PFSK-1 (cell line): ENCODE data around the gene POU6F2.

ENCODE experiments used
- FOXP2 ChIP-seq: optimal IDR thresholded peaks from 2 replicates; pipeline ENCODE3; 2011; ENCODE audit warnings: borderline replicate concordance, control low read depth, inconsistent platforms; ENCODE audit not compliant: insufficient read depth; ENCODE audit errors: extremely low read length, extremely low read depth
- POLR2AphosphoS5 ChIP-seq: IDR thresholded peaks from 2 replicates; pipeline ENCODE4 v1.6.1; 2012; ENCODE audit warnings: low read depth, mild to moderate bottlenecking, control low read depth, low read length, moderate library complexity
- SIN3A ChIP-seq: IDR thresholded peaks from 2 replicates; pipeline ENCODE4 v1.6.1; 2012; ENCODE audit warnings: mild to moderate bottlenecking, low read length, moderate library complexity, borderline replicate concordance; ENCODE audit not compliant: insufficient read depth
- TAF1 ChIP-seq: IDR thresholded peaks from 2 replicates; pipeline ENCODE4 v1.6.1; 2012; ENCODE audit warnings: low read length, control low read depth, borderline replicate concordance; ENCODE audit not compliant: insufficient read depth
- TF ChIP-seq, protein P1 (sequence below), 2 experiments: IDR thresholded peaks; 2 replicates each; pipeline versions ENCODE4 v1.6.1 to v1.8.0; 2011 to 2012; ENCODE audit warnings: low read depth in 2 of 2, low read length in 2 of 2, control low read depth in 1 of 2, inconsistent platforms in 1 of 2, mild to moderate bottlenecking in 1 of 2, moderate library complexity in 1 of 2; ENCODE audit not compliant: insufficient read depth in 1 of 2

Gene POU6F2

DNA sequence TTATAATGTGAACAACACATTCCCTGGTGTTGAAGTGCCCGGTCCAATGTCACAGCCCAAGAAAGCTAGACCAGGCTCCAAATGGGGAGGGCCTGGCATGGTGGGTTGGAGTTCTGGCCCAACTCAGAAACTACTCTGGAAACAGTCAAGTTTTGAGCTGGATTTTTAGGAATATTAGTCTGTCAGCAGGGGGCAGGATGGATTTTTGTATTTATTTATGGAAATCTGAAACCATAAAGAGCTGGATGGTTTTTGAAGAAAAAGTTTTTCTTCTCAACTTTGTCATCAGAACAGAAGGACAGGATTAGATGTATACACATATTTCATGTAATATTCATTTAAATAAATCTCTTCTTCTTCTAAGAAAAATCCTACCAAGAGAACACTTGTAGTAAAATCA lies 97.5 kb downstream of the POU6F2 start:
- TF ChIP-seq FOXP2 (no peak), SIN3A (no peak), POLR2AphosphoS5 (no peak), TAF1 (no peak)
- TF ChIP-seq, protein P1, sequence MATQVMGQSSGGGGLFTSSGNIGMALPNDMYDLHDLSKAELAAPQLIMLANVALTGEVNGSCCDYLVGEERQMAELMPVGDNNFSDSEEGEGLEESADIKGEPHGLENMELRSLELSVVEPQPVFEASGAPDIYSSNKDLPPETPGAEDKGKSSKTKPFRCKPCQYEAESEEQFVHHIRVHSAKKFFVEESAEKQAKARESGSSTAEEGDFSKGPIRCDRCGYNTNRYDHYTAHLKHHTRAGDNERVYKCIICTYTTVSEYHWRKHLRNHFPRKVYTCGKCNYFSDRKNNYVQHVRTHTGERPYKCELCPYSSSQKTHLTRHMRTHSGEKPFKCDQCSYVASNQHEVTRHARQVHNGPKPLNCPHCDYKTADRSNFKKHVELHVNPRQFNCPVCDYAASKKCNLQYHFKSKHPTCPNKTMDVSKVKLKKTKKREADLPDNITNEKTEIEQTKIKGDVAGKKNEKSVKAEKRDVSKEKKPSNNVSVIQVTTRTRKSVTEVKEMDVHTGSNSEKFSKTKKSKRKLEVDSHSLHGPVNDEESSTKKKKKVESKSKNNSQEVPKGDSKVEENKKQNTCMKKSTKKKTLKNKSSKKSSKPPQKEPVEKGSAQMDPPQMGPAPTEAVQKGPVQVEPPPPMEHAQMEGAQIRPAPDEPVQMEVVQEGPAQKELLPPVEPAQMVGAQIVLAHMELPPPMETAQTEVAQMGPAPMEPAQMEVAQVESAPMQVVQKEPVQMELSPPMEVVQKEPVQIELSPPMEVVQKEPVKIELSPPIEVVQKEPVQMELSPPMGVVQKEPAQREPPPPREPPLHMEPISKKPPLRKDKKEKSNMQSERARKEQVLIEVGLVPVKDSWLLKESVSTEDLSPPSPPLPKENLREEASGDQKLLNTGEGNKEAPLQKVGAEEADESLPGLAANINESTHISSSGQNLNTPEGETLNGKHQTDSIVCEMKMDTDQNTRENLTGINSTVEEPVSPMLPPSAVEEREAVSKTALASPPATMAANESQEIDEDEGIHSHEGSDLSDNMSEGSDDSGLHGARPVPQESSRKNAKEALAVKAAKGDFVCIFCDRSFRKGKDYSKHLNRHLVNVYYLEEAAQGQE (IDR thresholded peaks at IDR 0.05; ENCODE audit: insufficient read depth in 1 of 2, low read depth in 2 of 2, low read length in 2 of 2), result no peak

DNA sequence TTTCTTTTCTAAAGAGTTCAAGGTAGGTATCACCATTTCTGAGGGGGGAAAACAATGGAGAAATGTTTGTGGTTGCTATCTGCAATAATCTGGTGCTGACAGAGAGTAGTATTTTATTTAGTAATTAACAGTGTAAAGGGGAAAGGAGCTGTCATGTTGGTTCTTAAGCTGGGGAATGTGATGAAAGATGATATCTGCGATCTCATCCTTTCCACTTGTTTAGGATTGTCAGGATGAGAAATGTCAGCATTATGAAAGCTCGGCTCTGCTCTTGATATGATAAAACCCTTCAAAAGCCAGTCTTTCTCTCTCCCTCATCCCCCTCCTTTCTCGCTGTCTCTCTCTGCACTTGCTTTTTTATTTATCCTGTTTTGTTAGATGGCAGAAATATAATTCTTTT lies 106.1 kb downstream of the POU6F2 start:
- TF ChIP-seq TAF1 (no peak), FOXP2 (no peak), SIN3A (no peak), POLR2AphosphoS5 (no peak)
- TF ChIP-seq, protein P1 (IDR thresholded peaks at IDR 0.05; ENCODE audit: insufficient read depth in 1 of 2, low read depth in 2 of 2, low read length in 2 of 2), result no peak

GRCh38 chr7:39084349-39084748 lies 106.6 kb downstream of the POU6F2 start:
- TF ChIP-seq SIN3A (no peak), POLR2AphosphoS5 (no peak), TAF1 (no peak), FOXP2 (no peak)
- TF ChIP-seq, protein P1 (IDR thresholded peaks at IDR 0.05; ENCODE audit: insufficient read depth in 1 of 2, low read depth in 2 of 2, low read length in 2 of 2), result no peak

DNA sequence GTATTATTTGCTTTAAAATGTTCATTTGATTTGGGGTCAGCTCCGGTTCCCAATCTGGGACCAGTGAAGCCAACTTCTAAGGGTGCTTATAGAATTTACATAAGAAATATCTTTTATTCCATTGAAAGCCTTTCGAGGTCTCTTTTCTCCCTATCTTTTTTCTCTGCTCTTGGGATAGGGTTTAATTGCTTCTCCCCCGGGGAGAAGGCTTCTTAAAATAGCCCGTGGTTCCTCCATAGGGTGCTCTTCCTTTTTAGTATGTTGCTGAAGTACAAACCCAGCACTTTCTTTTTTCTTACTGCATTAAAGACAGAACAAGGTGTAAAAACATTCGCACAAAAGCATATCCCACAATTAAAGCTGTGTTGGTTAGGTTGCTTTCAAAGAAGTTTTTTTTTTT lies 107.5 kb downstream of the POU6F2 start:
- TF ChIP-seq POLR2AphosphoS5 (no peak), FOXP2 (no peak), SIN3A (no peak), TAF1 (no peak)
- TF ChIP-seq, protein P1 (IDR thresholded peaks at IDR 0.05; ENCODE audit: insufficient read depth in 1 of 2, low read depth in 2 of 2, low read length in 2 of 2), result no peak

DNA sequence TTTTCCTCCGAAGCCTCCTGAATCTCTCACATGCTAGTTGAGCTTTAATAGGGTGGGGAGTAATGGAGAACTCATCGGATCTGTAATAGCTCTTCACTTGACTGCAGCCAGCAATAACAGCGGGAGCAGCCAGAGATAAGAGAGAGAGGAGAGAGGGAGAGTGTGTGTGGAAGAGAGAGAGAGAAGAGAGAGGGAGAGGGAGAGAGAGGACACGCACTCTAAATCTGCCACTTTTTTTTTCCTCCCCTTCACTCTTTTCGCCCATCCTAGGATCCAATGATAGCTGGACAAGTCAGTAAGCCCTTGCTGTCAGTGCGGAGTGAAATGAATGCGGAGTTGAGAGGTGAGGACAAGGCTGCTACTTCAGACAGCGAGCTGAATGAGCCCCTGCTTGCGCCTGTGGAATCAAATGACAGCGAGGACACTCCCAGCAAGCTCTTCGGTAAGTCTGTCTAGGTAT lies 107.9 kb downstream of the POU6F2 start:
- TF ChIP-seq SIN3A (no peak), TAF1 (no peak), POLR2AphosphoS5 (no peak), FOXP2 (no peak)
- TF ChIP-seq, protein P1 (IDR thresholded peaks at IDR 0.05; ENCODE audit: insufficient read depth in 1 of 2, low read depth in 2 of 2, low read length in 2 of 2), result 0 out of 4 replicates have a peak, but pooled peaks of 1 of the 2 experiments have one; percentile 10
